ENCODE data around the gene HIBADH.
"Not testable (repeated sequence)": the region's sequence is repeated elsewhere in the genome, so short reads cannot be mapped to it uniquely, and the experiment has no call there.

Gene HIBADH

DNA sequence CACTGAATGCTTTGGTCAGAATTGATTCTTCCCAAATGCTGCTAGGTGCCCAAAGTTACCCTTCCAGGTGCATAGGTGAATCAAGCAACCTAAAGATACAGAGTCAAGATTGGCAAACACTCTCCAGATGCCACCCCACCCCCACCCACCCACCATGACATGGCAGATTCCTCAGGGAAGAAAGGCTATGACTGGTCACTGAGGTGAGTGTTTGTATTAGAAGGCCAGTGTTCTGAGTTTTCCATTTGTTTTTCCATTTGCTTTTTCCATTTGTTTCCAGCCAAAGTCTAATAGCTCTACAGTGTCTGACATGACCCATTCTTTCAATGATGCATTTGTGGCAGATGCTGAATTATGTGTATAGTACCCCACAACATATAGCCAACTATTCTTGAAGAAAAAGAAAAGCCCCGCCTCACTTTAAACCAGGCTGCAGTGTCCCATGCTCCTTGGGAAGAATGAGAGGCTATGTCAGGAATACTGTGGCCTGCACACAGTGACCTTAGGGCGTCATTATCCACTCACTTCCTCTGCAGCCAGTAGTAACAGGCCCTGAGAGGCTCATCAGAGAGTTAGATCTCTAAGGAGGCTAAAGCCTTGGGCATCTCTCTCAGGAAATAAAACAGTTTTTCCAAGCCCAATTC is 16.1 kb upstream of the HIBADH start:
- no peak for DNase-seq (ENCODE audit: low read depth)

DNA sequence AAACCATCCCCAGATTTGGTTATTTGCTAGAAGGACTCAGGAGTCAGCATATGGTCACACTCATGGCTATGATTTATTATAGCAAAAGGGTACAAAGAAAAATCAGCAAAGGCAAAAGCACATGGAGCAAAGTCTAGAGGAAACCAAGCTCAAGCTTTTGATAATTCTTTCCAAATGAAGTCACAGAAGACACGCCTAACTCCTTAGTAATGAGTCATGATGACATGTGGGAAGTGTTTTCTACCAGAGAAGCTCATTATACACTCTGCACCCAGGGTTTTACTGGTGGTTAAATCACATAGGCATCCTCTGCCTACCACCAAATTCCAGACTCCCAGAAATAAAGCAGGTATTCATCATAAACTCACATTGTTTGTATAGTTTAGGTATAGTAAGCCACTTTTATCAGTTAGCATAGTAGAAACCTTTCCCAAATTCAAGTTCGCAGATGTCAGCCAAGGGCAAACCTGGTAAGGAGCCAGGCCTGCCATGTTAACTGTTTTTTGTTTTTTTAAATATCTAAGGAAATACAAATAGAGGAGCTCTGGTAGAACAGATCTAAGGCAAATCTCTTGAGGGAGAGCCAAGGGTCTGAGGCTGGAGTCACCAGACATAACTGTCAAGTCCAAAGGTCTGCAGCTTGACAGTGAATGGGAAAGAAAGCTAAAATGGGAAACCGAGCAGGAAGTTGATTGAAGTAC is 15.4 kb upstream of the HIBADH start:
- DNase-seq (ENCODE audit: low read depth): peak; percentile 94

DNA sequence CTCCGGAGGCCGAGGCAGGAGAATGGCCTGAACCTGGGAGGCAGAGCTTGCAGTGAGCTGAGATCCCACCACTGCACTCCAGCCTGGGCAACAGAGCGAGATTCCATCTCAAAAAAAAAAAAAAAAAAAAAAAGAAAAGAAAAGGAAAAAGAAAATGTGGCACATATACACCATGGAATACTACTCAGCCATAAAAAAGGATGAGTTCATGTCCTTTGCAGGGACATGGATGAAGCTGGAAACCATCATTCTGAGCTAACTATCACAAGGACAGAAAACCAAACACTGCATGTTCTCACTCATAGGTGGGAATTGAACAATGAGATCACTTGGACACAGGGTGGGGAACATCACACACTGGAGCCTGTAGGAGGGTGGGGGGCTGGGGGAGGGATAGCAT is 11.4 kb upstream of the HIBADH start:
- not testable (repeated sequence) for DNase-seq (ENCODE audit: low read depth)

DNA sequence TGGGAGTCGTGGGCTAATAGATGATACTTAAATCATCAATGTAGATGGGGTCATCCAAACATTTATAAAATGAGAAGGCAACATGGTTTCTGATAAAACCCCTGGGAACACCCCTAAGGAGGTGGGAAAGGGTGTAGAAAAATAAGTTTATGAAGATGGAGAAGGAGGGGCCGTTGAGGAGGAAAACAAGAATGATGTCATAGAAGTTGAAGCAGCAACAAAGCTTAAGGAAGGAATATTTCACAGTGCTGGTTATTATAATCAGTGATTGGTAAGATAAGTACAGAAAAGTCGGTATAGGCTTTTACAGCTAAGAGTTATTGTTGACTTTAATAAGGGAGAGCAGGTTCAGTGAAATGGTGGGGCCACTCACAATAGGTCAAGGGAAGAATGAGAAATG is 9.0 kb upstream of the HIBADH start:
- DNase-seq (ENCODE audit: low read depth): no peak

DNA sequence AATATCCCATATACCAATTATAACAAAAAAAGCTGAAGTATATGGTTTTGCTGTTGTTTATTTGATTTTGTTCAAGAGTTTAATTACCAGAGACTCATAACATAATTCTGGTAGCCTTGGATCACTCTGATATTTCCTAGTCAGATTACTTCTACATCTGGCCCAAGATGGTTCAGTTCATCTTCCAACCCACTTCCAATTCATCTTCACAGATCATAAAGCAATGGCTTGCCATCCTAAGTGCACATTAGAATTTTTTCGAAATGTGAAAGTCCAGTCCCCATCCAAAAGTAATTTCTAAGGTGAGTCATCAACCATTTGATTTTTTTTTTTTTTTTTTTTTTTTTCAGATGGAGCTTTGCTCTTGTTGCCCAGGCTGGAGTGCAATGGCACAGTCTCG is 8.0 kb upstream of the HIBADH start:
- DNase-seq (ENCODE audit: low read depth): no peak

DNA sequence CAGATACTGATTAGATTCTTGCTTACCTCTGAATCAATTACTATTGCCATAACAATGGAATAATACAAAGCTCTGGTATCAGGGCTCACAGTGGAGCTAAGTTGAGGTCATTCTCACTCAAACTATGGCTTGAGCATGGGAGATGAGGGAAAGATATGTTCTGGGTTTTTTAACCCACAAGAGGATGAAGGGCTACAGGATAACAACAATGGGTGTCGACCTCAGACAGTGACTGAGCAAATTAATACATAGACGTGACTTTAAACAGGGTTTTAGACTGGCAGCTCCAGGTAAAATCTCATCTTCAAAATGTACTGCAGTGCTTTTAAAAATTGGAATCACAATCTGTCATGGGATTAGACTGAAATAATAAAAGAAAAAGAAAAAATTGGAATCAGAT is 7.5 kb upstream of the HIBADH start:
- no peak for DNase-seq (ENCODE audit: low read depth)

DNA sequence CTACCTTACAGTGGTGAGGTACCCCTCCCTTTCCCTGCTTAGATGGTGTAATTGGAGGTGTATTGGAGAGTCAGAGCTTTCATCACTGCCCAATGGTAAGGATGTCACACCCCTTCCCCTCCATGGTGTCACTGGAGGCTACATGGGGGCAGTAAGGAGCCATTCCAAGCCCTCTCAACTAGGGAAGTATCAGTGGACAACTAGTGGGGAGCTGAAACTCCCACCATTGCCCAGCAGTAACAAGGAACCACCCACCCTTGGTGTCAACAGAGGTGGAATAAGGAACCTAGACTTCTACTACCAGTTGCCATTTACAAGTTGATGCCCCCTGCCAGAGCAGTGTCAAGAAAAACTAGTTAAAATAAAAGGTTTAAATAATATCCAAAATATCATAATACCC is 2.8 kb upstream of the HIBADH start:
- DNase-seq (ENCODE audit: low read depth): no peak

DNA sequence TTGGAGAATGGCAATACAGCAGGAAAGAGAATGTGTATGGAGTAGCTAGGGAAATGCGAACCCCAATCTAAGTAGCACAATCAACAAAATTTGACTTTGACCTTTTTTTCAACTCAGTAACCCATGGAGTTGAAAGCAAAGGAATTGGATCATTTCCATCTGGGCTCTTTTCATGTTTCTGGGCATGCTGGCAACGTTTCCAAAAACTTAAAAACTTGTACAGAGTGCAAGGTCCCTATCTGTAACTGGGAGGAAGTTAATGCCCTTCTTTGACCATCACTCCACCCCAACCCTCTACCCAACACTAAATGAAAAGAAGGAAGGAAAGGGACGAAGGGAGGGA is 1.3 kb upstream of the HIBADH start:
- DNase-seq (ENCODE audit: low read depth): no peak

DNA sequence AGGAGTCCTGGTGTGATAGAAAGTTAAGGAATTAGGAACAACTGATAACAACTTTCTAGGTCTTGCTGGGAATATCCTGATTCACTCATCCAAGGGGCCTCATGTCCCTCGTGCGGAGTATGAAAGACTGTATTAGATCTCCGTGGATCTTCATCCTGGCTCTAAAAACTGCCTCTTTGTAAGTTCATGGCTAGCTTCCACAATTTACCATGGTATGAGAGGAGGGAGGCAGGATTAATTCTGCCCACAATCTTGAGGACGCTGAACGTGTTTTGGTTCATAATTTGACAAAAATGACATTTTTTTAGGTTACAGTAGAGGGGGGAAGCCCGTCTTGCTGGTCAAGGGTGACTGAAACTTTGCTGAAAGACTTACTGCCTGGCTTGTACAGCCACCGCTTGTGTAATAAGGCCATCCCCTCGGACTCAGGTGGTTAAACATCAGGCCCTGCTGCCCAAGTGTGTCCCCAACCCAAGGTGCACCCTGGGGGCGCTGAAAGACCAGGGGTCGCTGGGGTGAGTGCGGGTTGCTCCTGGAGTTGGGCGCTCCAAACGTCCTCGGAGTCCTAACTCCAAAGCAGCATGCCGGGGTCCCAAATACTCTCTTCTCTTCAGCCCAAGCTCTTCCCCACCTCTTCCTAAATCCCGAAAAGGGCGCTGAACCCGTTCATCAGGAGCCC is 733 bp downstream of the HIBADH start:
- DNase-seq (ENCODE audit: low read depth): no peak

DNA sequence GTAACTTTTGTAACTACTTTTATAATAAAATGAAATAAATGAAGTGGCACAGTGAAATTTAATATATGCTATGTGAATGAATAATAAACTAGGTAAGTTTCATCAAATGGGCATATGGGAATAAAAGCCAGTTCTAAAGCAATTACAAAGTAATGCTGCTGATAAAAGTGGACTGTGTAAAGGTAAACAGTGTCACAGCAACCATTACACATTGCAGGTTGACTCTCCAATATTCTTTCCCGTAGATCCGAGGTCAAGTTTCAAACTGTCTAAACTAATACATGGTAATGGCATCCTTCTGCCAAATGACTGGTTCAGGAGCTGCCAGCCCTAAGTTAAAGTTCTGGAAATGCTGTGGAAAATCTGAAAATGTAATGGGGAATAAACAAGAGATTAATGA is 6.0 kb downstream of the HIBADH start:
- no peak for DNase-seq (ENCODE audit: low read depth)

DNA sequence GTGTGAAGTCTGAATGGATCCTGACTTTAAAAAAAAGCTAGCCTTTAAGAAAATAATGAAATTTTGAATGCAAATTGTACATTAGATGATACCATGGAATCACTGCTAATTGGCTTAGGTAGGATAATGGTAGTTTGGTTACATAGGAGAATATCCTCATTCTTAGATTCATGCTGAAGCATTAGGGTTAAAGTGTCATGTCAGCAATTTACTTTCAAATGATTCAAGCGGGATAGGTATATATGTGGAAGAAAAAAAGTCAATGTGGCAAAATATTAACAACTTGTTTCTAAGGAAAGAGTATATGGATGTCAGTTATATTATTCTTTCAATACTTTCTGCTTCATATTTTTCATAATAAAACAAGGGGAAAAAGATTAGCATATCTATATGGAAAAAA is 7.5 kb downstream of the HIBADH start:
- DNase-seq (ENCODE audit: low read depth): no peak

DNA sequence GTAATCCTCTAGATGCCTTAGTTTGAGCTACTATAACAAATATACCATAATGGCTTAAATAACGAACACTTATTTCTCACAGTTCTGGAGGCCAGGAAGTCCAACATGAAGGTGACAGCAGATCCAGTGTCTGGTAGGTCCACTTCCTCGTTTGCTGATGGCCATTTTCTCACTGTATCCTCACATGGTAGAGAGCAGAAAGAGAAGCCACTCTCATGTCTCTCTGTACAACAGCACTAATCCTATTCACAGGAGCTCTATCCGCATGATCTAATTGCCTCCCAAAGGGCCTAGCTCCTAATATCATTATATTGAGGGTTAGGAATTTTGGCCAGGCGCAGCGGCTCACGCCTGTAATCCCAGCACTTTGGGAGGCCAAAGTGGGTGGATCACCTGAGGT is 10.2 kb downstream of the HIBADH start:
- no peak for DNase-seq (ENCODE audit: low read depth)

DNA sequence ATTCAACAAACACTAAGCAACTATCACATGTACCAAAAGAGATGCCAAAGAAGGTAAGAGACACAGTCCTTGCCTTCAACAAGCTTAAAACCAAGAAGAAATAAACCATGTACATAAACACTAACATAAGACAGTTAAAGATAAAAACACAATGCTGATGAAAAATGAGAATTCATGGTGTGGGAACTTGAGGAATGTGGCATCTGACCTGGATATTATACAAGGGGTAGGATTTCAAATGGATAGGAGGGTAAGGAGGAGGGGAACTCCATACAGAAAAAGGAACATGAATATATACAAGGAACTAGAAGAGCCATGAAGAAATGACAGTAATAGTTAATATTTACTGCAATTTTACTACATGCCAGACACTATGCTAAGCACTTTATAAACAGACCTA is 11.0 kb downstream of the HIBADH start:
- DNase-seq (ENCODE audit: low read depth): no peak

DNA sequence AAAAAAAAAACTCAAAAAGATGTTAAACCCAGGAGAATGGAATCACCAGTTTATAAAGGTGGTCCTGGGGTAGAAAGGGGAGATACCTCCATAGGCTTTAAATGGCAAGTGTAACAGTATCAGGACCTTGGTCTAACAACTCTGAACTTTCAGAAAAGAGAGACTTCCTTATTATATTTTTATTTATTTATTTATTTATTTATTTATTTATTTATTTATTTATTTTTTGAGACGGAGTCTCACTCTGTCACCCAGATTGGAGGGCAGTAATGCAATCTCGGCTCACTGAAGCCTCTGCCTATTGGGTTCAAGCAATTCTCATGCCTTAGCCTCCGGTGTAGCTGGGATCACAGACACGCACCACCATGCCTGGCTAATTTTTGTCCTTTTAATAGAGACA is 12.4 kb downstream of the HIBADH start:
- no peak for DNase-seq (ENCODE audit: low read depth)

DNA sequence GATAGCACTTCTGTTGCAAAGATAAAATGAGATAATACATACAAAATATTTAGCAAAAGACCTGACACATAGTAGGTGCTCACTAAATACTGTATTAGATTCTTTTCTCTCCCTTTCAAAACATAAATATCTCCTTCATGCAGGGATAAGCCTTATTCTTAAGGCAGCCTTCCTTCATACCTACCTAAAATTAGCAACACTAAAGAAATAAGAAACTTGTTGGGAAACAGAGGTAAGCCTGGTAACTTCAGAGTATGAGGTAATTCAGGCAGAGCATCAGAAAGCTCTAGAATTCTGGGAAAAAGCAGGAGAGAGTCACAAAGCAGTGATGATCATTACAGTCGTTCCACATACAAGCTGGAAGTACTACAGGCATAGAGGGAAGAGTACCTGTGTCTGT is 15.2 kb downstream of the HIBADH start:
- no peak for DNase-seq (ENCODE audit: low read depth)

DNA sequence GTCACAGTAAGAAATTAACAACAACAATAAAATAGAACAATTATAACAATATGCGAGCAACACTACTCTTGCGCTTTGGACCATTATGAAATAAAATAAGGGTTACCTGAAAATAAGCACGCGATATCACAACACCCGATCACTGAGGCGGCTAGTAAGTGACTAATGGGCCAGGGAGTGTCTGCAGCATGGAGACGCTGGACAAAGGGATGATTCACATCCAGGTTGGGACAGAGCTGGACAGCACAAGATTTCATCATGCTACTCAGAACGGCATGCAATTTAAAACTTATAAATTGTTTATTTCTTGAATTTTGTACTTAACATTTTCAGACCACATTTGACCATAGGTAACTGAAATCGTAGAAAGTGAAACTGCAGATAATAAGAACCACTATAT is 15.6 kb downstream of the HIBADH start:
- no peak for DNase-seq (ENCODE audit: low read depth)

DNA sequence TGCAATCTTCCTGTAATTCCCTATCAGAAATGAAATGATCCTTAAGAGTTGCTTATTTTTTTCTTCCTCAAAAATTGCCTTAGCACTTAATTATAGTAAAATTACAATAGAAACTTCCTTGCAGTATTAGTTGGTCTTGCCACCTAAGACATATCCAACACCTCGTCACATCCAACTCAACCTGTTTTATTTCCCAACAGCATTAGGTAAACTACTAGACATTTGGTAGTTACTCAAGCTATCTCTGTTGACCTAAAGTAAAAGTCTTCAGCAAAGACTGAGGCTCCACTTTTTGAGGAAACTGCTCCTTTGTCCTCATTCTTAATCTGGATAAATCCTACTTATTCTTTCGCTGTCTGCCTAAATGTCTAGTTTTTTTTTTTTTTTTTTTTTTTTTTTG is 20.4 kb downstream of the HIBADH start:
- no peak for DNase-seq (ENCODE audit: low read depth)

DNA sequence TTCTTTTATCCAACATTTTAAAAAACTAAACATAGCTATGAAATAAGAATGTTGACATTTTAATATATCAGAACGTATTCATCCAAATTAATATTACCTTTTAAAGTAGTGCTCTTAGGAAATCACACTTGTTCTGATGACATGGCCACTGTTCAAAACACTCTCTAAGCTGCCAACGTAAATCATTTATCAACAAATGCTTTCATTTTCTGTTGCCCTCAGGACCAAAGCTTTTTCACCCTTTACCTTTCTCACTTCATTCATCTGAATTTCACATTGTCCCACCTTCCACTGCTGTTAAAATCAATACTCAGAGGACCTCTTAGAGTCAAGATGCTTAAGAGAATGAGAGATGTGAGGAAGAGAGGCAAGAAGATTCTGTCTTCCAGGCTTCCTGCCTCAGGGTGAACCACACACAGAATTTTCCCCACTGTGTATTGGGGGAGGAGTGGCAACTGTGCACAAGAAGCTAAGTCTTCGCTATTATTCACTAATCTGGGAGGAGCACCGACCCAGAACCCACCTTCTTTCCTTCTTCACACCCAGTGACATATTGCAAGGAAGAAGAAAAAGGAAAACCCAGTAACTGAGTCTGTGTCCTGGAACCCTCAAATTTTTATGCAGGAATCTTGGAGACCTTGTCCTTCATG is 21.0 kb downstream of the HIBADH start:
- no peak for DNase-seq (ENCODE audit: low read depth)

DNA sequence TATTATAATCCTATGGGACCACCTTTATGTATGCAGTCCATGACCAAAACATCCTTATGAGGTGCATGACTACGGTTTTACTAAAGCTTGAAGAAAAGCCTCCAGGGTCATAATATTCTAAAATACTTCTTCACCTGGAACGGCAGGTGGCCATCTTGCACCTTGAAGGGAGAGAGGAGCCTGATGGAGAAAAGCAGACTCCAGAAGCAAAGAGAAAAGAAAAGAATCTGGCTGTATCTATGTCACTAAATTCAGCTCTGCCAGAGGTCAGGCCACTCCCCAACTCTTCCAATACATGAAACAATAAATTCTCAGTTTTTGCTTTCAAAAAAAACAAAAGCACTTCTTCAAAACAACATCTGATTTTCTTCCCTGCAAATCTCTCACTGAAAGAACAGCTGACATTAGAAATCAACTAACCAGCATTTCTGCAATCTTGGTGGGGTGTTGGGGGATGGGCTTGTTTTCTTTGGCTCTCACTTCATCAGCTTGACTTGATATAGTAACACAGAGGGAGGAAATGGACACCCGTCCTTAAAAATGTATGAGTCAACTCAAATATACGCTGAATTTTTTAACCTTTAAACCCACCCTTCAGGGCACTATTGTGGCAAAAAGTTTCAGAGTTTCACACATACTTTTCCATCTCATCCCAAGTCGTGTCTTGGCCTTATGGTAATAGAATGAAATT is 21.7 kb downstream of the HIBADH start:
- DNase-seq (ENCODE audit: low read depth): no peak

DNA sequence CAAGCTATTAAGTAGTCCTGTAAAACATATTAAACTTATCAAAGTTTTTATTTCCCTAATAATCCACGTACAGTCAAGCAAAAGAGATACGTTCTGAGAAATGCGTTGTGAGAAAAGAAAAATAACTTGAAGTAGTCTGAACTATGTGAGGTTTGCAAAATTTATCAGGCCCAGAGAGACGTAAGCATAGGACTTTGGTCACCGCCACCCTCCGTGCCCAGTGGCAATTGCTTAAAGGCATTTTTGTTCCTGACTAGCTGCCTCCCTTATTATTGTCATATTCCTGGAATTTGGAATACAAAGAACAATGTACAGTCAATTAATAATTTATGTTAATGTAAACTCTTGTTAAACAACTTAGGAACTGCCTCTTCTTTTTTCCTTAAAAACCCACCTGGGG is 22.8 kb downstream of the HIBADH start:
- DNase-seq (ENCODE audit: low read depth): no peak

DNA sequence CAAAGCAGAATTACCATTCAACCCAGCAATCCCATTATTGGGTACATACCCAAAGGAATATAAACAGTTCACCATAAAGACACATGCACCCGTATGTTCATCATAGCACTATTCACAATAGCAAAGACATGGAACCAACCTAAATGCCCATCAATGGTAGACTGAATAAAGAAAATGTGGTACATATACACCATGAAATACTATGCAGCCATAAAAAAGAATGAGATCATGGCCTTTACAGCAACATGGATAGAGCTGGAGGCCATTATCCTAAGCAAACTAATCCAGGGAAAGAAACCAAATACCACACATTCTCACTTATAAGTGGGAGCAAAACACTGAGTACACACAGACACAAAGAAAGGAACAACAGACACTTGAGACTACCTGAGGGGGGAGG is 23.6 kb downstream of the HIBADH start:
- not testable (repeated sequence) for DNase-seq (ENCODE audit: low read depth)

DNA sequence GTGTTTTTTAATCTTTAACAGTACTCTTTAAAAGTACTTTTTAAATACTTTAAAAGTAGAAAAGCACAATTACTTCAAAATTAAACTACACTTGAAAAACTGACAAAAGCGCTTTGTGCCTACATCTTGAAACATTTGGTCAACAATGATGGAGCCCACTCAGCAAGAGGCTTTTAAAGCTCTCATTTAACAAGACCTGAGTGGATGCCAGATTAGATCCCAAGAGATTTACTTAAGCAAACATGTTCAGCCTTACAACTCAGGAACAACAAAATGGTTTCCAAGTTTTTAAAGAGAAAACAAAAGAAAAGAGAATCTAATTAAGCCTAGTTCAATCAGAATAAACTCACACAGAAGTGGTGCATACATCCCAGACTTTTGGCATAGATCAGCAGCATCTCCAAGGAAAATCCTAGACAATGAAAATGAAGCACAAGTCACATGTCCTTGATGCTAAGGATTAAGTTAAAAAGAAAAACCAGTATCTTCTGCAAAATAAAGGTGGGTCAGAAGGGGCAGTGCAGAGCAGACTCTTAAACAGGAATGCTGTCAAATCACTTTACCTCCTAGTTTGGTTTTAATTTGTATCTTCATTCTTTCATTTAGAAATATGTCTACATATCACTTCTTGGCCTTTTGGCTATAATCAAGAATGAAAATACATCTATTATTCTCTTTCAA is 26.2 kb downstream of the HIBADH start:
- no peak for DNase-seq (ENCODE audit: low read depth)

Measured in GM04503 (cell line).